Vagina (tissue), 2 donors: Measurements from ENCODE around the gene ATP2A3.

Experiments
- POLR2A ChIP-seq, 2 donors: fragments of 450-650 bp; IDR thresholded peaks; one replicate each; pipeline ENCODE4 v1.6.1; 2017; ENCODE audit warnings: antibody characterized with exemption in 2 of 2, mild to moderate bottlenecking in 2 of 2, moderate library complexity in 2 of 2
- POLR2AphosphoS5 ChIP-seq, 2 donors: sonication (generic); formaldehyde crosslinking; IDR thresholded peaks; one replicate each; pipeline ENCODE4 v1.9.0; 2017; ENCODE audit warnings: antibody characterized with exemption in 2 of 2, mild to moderate bottlenecking in 2 of 2, low read depth in 1 of 2; ENCODE audit not compliant: insufficient read depth in 1 of 2
- TF ChIP-seq, protein P1 (sequence below), 3 experiments: fragments of 450-650 bp in 2 of 3; fragments of 200-600 bp in 1 of 3; sonication (generic) in 1 of 3; IDR thresholded peaks; one replicate each; pipeline ENCODE4 v1.5.1; 2017 to 2019; ENCODE audit warnings: antibody characterized with exemption in 3 of 3, mild to moderate bottlenecking in 2 of 3, moderate library complexity in 2 of 3

DNA sequence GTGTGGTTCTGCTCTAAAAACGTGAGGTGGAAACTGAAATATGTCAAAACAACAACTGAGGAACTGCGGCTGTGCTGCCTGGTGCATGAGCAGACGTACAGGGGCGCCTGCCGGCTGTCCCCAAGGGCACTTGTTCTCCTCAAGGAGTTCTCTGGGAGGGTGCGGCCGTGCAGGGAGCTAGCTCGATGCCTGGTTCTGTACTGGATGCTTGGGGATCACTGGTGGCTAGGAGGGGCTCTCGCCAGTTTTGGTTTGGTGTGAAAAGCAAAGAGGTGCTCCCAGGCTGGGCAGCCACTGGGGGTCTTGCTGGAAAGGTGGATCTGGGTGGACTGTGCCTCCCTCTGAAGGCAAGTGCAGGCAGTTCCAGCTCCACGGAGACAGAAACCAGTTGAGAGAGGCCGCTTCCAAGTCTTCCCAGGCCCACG, 41.9 kb upstream of the ATP2A3 start:
- TF ChIP-seq, protein P1, sequence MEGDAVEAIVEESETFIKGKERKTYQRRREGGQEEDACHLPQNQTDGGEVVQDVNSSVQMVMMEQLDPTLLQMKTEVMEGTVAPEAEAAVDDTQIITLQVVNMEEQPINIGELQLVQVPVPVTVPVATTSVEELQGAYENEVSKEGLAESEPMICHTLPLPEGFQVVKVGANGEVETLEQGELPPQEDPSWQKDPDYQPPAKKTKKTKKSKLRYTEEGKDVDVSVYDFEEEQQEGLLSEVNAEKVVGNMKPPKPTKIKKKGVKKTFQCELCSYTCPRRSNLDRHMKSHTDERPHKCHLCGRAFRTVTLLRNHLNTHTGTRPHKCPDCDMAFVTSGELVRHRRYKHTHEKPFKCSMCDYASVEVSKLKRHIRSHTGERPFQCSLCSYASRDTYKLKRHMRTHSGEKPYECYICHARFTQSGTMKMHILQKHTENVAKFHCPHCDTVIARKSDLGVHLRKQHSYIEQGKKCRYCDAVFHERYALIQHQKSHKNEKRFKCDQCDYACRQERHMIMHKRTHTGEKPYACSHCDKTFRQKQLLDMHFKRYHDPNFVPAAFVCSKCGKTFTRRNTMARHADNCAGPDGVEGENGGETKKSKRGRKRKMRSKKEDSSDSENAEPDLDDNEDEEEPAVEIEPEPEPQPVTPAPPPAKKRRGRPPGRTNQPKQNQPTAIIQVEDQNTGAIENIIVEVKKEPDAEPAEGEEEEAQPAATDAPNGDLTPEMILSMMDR (IDR thresholded peaks at IDR 0.05): no peak
- TF ChIP-seq POLR2A (IDR thresholded peaks at IDR 0.05) (no peak), POLR2AphosphoS5 (IDR thresholded peaks at IDR 0.05; ENCODE audit: insufficient read depth in 1 of 2, low read depth in 1 of 2) (no peak)
